22Rv1 (cell line): ENCODE results near the gene DNAH9.
"Not testable (repeated sequence)": the region's sequence is repeated elsewhere in the genome, so short reads cannot be mapped to it uniquely, and the experiment has no call there.

Source experiments
- H3K27ac ChIP-seq: fragments of 450-650 bp; 2 replicates; pipeline ENCODE4 v1.5.1; 2017
- ZFX ChIP-seq: fragments of 450-650 bp; IDR thresholded peaks from 2 replicates; pipeline ENCODE4 v1.6.1; 2017; ENCODE audit warnings: antibody characterized with exemption, borderline replicate concordance
- TF ChIP-seq, protein P1 (sequence below): fragments of 450-650 bp; IDR thresholded peaks from 2 replicates; pipeline ENCODE4 v1.5.1; 2017; ENCODE audit warnings: mild to moderate bottlenecking

DNAH9 gene

DNA sequence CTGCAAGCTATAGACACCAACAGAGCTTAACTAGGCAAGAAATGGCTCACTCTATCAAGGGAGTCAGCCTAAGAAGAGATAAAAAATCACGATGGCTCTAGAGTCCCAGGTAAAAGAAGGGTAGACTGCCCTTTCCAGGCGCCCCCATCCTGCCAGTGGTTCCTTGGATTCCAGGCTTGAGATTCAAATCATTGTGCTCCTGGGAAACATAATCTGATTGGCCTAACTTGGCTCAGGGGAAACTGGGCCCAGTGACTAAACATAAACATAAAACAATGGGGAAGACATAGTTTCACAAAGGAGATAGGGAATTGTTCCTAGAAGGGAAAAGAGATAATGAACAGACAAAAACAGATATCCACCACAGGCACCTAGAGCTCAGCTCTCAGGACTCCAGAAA, 342.6 kb downstream of the DNAH9 start:
- TF ChIP-seq, protein P1, sequence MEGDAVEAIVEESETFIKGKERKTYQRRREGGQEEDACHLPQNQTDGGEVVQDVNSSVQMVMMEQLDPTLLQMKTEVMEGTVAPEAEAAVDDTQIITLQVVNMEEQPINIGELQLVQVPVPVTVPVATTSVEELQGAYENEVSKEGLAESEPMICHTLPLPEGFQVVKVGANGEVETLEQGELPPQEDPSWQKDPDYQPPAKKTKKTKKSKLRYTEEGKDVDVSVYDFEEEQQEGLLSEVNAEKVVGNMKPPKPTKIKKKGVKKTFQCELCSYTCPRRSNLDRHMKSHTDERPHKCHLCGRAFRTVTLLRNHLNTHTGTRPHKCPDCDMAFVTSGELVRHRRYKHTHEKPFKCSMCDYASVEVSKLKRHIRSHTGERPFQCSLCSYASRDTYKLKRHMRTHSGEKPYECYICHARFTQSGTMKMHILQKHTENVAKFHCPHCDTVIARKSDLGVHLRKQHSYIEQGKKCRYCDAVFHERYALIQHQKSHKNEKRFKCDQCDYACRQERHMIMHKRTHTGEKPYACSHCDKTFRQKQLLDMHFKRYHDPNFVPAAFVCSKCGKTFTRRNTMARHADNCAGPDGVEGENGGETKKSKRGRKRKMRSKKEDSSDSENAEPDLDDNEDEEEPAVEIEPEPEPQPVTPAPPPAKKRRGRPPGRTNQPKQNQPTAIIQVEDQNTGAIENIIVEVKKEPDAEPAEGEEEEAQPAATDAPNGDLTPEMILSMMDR = no peak
- no peak for TF ChIP-seq ZFX

DNA sequence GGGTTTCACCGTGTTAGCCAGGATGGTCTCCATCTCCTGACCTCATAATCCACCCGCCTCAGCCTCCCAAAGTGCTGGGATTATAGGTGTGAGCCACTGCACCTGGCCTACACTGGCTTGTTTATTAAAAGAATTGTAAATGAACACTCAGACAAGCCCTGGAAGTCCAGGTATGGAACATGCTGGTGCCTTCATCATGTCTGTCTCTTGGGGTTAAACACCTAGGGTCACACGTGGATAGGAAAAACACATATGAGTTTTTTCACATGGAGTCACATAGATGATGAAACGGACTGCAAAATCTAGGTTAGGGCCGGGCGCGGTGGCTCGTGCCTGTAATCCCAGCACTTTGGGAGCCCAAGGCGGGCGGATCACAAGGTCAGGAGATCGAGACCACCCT, 344.8 kb downstream of the DNAH9 start:
- not testable (repeated sequence) for H3K27ac ChIP-seq

More for the DNA sequence above, 342.6 kb downstream of the DNAH9 start:
- H3K27ac ChIP-seq = no peak overlapping the region

DNA sequence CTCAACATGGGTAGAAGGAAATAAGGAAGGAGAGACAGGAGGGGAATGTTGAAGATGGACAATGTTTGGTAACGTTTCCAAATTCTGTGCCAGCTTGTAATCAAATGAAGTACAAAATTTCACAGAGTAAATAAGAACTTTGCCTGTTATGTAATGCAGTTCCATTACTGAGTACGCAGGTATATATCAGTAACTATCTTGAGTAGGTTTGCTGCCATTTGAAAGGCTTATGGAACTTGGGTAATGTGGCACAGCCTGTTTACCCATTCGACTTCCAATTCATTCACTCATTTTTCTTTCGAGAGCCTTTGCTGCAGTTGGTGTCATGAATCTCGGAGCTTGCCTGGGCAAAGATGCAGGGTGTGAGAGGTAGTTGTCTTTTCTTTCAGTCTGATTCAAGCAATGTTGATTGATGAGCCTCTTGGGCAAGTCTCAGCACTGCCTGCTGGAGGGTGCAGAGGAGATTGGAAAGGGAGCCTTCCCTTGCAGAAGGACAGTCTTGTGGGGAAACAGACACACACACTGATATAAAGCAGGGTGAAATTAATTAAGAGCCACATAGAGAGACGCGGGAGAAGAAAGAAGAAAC, 345.6 kb downstream of the DNAH9 start:
- TF ChIP-seq, protein P1 = no peak
- TF ChIP-seq ZFX = no peak
- H3K27ac ChIP-seq = no peak overlapping the region

DNA sequence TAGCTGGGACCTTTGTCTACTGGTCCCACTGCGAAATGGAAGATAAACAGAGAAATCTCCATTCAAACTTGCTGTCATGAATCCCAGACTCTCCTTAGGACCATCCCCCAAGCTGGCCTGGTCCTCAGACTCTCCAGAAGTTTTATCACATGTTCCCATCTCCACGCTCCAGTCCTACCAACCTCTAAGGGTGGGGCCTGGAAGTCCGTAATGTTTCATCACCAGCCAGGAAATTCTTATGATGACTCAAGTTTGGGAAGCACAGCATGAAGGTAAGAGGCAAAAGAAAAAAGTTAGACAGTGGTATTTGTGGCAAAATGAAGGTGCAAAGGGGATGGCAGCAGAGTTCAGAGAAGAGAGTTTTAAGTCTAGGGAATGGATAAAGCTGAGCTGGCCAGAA, 346.3 kb downstream of the DNAH9 start:
- H3K27ac ChIP-seq = no peak overlapping the region
- TF ChIP-seq, protein P1 = no peak
- TF ChIP-seq ZFX = no peak

DNA sequence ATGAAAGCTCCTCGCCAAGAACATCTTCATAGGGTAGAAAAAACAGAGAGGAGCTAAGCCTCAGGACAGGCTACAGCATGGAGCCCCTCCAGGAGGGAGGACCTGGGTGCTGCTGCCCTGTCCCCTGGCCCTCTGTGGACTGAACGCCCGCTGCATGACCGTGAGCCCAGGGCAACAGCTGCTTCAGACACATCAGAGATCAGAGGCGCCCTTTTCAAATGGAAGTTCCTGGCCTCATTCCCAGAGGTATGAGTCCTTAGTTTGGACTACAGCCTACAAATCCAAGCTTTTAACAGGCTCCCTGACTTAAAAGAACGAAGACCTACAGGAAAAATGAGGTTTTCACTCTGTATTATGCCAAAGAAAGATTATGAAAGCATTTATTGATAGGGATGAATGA, 350.5 kb downstream of the DNAH9 start:
- H3K27ac ChIP-seq = no peak overlapping the region
- TF ChIP-seq, protein P1 = no peak
- no peak for TF ChIP-seq ZFX

DNA sequence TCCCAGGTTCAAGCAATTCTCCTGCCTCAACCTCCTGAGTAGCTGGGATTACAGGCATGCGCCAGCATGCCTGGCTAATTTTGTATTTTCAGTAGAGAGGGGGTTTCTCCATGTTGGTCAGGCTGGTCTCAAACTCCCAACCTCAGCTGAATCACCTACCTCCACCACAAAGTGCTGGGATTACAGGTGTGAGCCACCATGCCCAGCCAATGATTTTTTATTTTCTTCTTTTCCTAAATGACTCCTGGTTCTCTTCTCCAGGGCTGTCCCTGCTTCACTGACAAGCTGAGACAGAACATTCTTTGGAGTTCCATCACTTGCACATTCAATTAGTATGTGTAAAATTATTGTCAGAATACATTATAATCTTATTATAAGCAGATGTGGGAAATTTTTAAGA, 351.3 kb downstream of the DNAH9 start:
- H3K27ac ChIP-seq = not testable (repeated sequence)

DNA sequence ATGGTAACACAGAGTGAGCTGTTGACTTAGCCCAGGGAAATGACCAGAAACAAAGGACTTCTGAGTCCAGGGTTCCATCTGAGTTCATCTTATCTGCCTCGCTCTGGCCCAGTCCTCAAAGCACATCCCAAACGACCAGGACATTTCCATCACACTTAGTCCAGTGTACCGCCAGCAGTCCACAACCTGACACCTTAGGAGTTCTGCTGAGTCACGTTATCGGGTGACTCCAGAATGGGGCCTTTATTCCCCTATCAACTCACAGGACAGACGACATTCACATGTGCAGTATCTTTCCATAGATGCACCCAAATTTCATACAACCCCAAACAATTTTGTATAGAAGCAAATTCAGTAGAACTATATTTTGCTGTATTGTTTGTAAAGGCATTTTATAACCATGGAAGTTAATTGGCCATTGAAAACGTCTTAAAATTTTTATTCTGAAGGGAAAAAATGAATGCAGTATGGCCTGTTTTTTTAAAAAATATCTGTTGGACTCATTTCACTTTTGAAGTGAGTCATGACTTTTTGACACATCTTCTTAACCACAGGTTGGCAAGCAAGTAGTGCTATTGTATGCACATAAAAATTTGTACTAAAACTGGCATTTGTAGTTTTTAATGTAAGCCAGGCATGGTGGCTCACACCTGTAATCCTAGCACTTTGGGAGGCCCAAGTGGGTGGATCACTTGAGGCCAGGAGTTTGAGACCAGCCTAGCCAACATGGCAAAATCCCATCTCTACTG, 352.7 kb downstream of the DNAH9 start:
- no peak overlapping the region for H3K27ac ChIP-seq
- no peak for TF ChIP-seq ZFX
- TF ChIP-seq, protein P1 = no peak

DNA sequence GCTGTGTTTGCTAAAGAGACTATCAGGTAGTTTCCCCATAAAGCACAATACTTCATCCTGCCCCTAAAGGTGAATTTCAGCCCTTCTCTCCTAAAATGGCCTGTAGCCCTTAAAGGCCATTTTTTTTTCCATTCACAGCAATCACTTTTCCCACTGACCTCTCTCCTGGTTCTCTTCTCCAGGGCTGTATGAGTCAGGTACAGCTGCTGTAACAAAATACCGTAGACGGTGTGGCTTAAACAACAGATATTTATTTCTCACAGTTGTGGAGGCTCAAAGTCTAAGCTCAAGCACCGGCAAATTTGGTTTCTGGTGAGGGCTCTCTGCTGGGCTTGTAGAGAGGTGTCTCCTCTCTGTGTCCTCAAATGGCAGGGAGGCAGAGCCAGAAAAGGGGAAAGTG, 354.3 kb downstream of the DNAH9 start:
- no peak overlapping the region for H3K27ac ChIP-seq
- TF ChIP-seq ZFX = no peak
- TF ChIP-seq, protein P1 = no peak
